ENCODE measurements around the gene HECTD1. TPM values are rescaled to one million over a fixed set of nuclear protein-coding genes. Genes with fewer than 3 reads are reported as not detected.

HECTD1 gene
- total RNA-seq, 4 donors from 2014 or later = 356 to 453 (median 420) TPM

- DNase-seq = no peak
- intact Hi-C loops (cut with DNase I; ENCODE audit: low total_unique reads) (no loop called here), in situ Hi-C loops (cut with MboI; ENCODE audit: low sequenced_read_pairs in 4 of 4) (loop anchor here in 1 of 4 donors (5.0 kb wide), 1 partner anchor 96 kb away; no protein-coding TSS in a partner anchor)
- no peak for ATAC-seq
- H3K4me3 ChIP-seq = no peak overlapping the region
- no peaks in the 10 kb centered on the region for H3K9me3 ChIP-seq
- H3K27me3 ChIP-seq = no peaks in the 10 kb centered on the region
- TF ChIP-seq POLR2A (IDR thresholded peaks at IDR 0.05) = no peak
- TF ChIP-seq, protein P1, sequence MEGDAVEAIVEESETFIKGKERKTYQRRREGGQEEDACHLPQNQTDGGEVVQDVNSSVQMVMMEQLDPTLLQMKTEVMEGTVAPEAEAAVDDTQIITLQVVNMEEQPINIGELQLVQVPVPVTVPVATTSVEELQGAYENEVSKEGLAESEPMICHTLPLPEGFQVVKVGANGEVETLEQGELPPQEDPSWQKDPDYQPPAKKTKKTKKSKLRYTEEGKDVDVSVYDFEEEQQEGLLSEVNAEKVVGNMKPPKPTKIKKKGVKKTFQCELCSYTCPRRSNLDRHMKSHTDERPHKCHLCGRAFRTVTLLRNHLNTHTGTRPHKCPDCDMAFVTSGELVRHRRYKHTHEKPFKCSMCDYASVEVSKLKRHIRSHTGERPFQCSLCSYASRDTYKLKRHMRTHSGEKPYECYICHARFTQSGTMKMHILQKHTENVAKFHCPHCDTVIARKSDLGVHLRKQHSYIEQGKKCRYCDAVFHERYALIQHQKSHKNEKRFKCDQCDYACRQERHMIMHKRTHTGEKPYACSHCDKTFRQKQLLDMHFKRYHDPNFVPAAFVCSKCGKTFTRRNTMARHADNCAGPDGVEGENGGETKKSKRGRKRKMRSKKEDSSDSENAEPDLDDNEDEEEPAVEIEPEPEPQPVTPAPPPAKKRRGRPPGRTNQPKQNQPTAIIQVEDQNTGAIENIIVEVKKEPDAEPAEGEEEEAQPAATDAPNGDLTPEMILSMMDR (IDR thresholded peaks at IDR 0.05 in 4 of 5, conservative IDR thresholded peaks at IDR 0.05 in 1 of 5) = no peak
- H3K27ac ChIP-seq = no peak overlapping the region
- peaks cover 0 to 3% of the 10 kb centered on the region in 2 donors for H3K4me1 ChIP-seq
- no peaks in the 10 kb centered on the region for H3K36me3 ChIP-seq
These were observed 128.8 kb downstream of the HECTD1 start for GRCh38 chr14:31078766-31079165.

DNA sequence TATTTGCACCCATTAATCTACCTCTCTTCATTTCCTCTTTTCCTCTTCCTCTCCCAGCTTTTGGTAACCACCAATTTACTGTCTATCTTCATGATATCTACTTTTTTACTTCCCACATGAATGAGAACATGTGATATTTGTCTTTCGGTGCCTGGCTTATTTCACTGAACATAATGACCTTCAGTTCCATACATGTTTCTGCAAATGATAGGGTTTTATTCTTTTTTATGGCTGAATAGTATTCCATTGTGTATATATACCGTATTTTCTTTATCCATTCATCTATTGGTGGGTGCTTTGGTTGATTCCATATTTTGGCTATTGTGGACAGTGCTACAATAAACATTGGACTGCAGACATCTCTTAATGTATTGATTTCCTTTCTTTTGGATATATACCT lies 132.4 kb downstream of the HECTD1 start:
- Histone ChIP-seq H3K9me3 (no peaks in the 10 kb centered on the region), H3K27ac (no peak overlapping the region), H3K36me3 (no peaks in the 10 kb centered on the region), H3K4me1 (no peaks in the 10 kb centered on the region), H3K4me3 (no peak overlapping the region), H3K27me3 (no peaks in the 10 kb centered on the region)
- intact Hi-C loops (cut with DNase I; ENCODE audit: low total_unique reads) (no loop called here), in situ Hi-C loops (cut with MboI; ENCODE audit: low sequenced_read_pairs in 4 of 4) (loop anchor here in 1 of 4 donors (5.0 kb wide), 1 partner anchor 93 kb away; no protein-coding TSS in a partner anchor)
- DNase-seq = no peak
- no peak for ATAC-seq
- TF ChIP-seq, protein P1 (IDR thresholded peaks at IDR 0.05 in 4 of 5, conservative IDR thresholded peaks at IDR 0.05 in 1 of 5) = no peak
- no peak for TF ChIP-seq POLR2A (IDR thresholded peaks at IDR 0.05)

DNA sequence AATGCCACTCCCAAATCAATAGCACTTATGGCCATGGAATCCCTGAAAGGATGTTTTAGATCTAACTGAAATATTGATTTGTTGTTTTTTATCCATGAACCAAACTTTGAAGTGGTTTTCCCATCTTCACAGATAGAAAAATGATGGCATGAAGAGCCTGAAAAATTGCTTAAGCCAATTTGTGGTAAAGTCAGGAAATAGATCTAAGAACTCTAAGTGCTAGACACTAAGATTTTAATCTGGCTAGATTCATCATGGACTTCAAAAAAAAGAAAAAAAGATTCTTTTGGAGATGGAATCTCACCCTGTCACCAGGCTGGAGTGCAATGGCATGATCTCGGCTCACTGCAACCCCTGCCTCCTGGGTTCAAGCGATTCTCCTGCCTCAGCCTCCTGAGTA lies 136.4 kb downstream of the HECTD1 start:
- intact Hi-C loops (cut with DNase I; ENCODE audit: low total_unique reads) = no loop called here
- no peak overlapping the region for H3K4me3 ChIP-seq
- H3K27me3 ChIP-seq = no peaks in the 10 kb centered on the region
- DNase-seq (no peak), ATAC-seq (no peak)
- H3K4me1 ChIP-seq = no peaks in the 10 kb centered on the region
- H3K36me3 ChIP-seq = no peaks in the 10 kb centered on the region
- no peak overlapping the region for H3K27ac ChIP-seq
- TF ChIP-seq POLR2A (IDR thresholded peaks at IDR 0.05) = no peak
- TF ChIP-seq, protein P1 (IDR thresholded peaks at IDR 0.05 in 4 of 5, conservative IDR thresholded peaks at IDR 0.05 in 1 of 5) = no peak
- H3K9me3 ChIP-seq = no peaks in the 10 kb centered on the region
- in situ Hi-C loops (cut with MboI; ENCODE audit: low sequenced_read_pairs in 4 of 4) = no loop called here

GRCh38 chr14:31070431-31070830 lies 137.2 kb downstream of the HECTD1 start:
- no peak overlapping the region for H3K4me3 ChIP-seq
- intact Hi-C loops (cut with DNase I; ENCODE audit: low total_unique reads) = no loop called here

More at GRCh38 chr14:31070431-31070830, 137.2 kb downstream of the HECTD1 start:
- Histone ChIP-seq H3K27me3 (no peaks in the 10 kb centered on the region), H3K36me3 (no peaks in the 10 kb centered on the region), H3K4me1 (no peaks in the 10 kb centered on the region), H3K9me3 (no peaks in the 10 kb centered on the region), H3K27ac (no peak overlapping the region)
- DNase-seq (no peak), ATAC-seq (no peak)
- in situ Hi-C loops (cut with MboI; ENCODE audit: low sequenced_read_pairs in 4 of 4) = no loop called here
- no peak for TF ChIP-seq POLR2A (IDR thresholded peaks at IDR 0.05)
- TF ChIP-seq, protein P1 (IDR thresholded peaks at IDR 0.05 in 4 of 5, conservative IDR thresholded peaks at IDR 0.05 in 1 of 5) = no peak
